Measurements from ENCODE around the gene NT5C.
"Not testable (repeated sequence)": the region's sequence is repeated elsewhere in the genome, so short reads cannot be mapped to it uniquely, and the experiment has no call there.

The NT5C gene

DNA sequence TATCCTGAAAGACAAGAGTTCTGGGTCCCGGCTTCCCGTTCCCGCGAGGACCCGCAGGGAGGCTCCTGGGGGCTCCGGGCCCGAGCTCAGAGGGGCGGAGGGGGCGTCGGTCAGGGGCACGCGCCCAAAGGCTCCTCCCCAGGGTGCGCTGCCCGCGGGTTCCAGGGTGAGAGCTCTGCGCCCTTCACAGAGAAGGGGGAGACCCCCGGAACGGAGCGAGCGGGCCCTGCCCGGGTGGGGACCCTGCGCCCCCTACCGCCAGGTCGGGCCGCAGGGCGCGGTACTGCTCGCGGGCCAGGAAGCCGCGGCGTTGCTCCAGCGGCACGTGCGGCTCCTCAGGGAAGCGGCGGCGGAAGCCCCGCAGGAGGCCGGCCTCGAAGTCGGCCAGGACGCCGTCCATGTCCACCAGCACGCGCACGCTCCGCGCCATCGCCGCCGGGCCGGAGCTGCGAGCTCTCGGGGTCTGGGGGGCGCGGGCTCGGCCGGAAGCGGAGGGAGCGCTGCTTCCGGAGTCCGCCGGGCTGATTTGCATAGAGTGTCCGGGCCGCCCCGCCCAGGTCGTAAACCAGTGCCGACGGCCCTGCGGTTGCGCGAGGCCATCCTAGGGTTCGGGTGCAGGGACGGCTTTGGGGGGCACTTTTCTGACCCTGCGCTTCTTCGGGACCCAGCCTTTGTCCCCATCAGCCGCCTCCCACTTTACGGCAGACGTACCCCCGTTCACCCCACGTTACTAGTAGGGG lies at the start of gene NT5C:
TSS of gene NT5C (minus strand) at position 465 of the 740 bp plus-strand sequence. CDS start at position 430, 35 bp downstream.
- peak; percentile 55 for DNase-seq (ENCODE audit: low spot score)

DNA sequence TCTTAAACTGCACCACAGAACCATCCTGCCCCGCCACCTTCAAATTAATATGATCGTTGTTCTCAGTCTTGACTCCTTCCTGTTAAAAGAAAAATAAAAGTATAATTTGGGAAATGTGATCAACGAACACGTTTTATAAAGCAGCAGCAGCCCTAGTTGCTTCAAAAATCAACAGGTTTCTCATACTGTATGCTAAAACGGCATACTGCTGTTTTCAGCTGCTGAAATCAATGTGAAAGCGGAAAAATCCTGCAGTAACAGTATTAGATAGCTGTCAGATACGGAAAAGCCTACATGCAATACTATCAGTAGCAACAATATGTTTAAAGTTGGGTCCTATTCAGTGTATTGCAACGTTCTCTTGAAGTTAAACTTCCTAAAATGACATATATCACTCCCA lies 49.6 kb upstream of the NT5C start:
- DNase-seq (ENCODE audit: low spot score), result no peak

DNA sequence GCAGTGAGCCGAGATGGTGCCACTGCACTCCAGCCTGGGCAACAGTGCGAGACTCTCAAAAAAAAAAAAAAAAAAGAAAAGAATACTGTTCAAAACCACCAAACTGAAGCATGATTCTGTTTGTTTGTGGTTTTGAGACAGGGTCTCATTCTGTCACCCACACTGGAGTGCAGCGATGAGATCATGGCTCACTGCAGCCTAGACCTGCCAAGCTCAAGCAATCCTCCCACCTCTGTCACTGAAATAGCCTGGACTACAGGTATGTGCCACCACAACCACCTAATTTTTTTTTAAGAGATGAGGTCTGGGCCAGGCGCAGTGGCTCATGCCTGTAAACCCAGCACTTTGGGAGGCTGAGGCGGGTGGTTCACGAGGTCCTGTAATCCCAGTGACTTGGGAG lies 46.9 kb upstream of the NT5C start:
- DNase-seq (ENCODE audit: low spot score), result peak; percentile 14

- no peak for DNase-seq (ENCODE audit: low spot score)
Observed at GRCh38 chr17:75176625-75177024, 45.1 kb upstream of the NT5C start.

- DNase-seq (ENCODE audit: low spot score), result no peak
Observed at GRCh38 chr17:75174996-75175395, 43.5 kb upstream of the NT5C start.

GRCh38 chr17:75173526-75173925 lies 42.0 kb upstream of the NT5C start:
- DNase-seq (ENCODE audit: low spot score), result no peak

- no peak for DNase-seq (ENCODE audit: low spot score)
Observed at GRCh38 chr17:75168998-75169397, 37.5 kb upstream of the NT5C start.

GRCh38 chr17:75164606-75165005 lies 33.1 kb upstream of the NT5C start:
- not testable (repeated sequence) for DNase-seq (ENCODE audit: low spot score)

GRCh38 chr17:75163074-75163473 lies 31.5 kb upstream of the NT5C start:
- DNase-seq (ENCODE audit: low spot score), result no peak

GRCh38 chr17:75160211-75160610 lies 28.7 kb upstream of the NT5C start:
- no peak for DNase-seq (ENCODE audit: low spot score)

GRCh38 chr17:75159196-75160031 lies 27.9 kb upstream of the NT5C start:
- DNase-seq (ENCODE audit: low spot score), result no peak

GRCh38 chr17:75158480-75158879 lies 26.9 kb upstream of the NT5C start:
- not testable (repeated sequence) for DNase-seq (ENCODE audit: low spot score)

DNA sequence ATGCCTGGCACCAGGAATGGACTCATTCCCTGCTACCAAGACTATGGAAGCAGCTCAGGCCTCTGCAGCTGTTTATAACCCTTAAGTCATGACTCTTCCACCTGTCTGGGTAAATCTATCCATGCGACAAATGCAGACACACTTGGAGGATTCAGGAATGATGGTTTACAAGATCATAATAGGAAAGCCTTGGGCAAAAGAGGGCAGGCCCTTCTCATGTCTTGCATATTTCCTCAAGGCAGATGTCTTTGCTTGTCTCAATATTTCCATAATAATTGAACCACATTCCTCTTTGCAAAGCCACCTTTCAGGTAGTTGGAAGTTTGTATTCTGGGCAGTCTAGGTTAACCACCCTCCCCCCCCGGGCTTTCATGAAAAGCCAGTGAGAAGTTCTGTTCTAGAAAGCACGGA lies 23.7 kb upstream of the NT5C start:
- no peak for DNase-seq (ENCODE audit: low spot score)

- DNase-seq (ENCODE audit: low spot score), result peak; percentile 99
Observed at GRCh38 chr17:75154195-75155106, 22.9 kb upstream of the NT5C start, which contains the start of gene JPT1. Gene JPT1, minus strand, starts transcription at chr17:75154512. Its CDS starts 115 bp downstream, at chr17:75154397.

DNA sequence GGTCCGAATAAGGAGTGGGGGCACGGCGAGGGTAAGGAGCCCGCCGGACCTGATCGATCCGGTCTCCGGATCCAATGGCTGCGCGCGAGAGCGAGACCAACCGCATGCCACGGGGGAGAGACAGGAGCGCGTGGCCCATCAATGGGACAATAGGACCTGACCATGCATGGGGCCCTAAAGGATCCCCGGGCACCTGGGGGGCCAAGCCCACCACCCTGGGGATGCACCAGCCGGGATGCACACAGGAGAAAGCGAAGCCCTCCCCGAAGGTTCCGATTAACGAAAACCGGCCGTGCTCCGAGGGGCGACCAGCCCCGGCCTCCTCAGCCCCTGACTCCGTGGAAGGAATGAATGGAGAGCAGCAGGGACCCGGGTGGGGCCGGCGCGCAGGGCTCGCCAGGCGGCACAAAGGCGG lies 22.2 kb upstream of the NT5C start:
- no peak for DNase-seq (ENCODE audit: low spot score)

GRCh38 chr17:75152922-75153779 lies 21.6 kb upstream of the NT5C start:
- DNase-seq (ENCODE audit: low spot score), result no peak

DNA sequence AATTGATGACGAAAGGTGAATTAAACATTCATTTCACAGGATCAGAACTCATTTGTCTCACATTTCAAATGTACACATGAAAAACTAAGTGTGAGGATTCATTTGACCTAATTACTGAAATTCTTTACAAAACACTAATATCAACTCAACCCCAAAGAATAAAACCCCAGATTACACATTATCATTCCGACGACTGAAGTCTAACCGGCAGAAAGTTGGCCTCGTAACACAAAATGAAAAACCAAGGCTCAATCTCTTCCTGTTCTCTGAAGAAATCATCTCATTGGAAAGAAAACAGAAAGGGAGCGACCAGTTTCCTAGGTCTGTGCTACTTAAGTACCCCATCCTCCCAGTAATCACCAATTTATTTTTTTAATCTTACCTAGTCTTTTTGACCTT lies 21.0 kb upstream of the NT5C start:
- no peak for DNase-seq (ENCODE audit: low spot score)

- no peak for DNase-seq (ENCODE audit: low spot score)
Observed at GRCh38 chr17:75151930-75152329, 20.4 kb upstream of the NT5C start.

DNA sequence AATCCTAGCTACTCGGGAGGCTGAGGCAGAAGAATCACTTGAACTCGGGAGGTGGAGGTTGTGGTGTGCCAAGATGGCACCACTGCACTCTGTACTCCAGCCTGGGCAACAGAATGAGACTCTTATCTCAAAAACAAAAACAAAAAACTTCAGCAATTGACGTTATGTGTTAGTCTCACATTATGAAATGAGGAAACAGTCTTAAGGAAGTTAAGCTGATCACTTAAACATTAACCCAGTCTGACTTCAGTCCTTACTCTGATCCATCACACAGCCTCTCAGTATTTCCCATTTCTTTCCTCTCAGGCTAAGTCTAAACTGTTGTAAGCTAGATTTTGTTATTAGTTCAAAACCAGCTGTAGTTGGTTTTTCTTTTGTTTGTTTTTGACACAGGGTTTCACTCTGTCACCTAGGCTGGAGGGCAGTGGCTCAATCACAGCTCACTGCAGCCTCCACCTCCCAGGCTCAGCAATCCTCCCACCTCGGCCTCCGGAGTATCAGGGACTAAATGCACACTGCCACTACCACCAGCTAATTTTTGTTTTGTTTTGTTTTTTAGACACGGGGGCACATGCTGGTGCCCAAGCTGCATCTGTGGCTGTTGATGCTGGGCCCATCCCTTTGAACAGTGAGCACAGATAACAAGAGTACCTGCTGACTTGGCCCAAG lies 16.5 kb upstream of the NT5C start:
- DNase-seq (ENCODE audit: low spot score), result no peak

DNA sequence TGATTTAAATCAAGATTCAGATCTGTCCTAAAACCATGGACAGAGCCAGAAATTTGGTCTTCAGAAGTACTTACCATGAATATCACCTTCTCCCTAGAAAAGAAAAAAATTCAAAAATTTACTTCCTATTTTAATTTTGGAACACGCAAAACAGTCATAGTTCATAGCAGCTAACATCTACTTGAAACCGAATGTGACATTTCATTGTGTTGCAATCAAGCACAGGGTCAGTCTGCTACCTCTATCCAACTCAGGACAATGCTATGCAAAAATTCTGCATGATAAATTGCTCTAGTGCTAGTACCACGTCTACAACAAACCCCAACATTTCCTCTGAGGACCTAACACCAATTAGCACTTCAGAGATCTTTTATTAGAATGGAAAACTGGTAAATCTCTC lies 15.1 kb upstream of the NT5C start:
- DNase-seq (ENCODE audit: low spot score), result no peak
